Neuron (in vitro differentiated cells): ENCODE results near the gene CBFB.
"Not testable (repeated sequence)": the region's sequence is repeated elsewhere in the genome, so short reads cannot be mapped to it uniquely, and the experiment has no call there.

ENCODE experiments used
- H2AFZ ChIP-seq: one replicate; pipeline ENCODE4 v1.6.1; 2013; ENCODE audit warnings: low read depth, mild to moderate bottlenecking, inconsistent platforms, low read length, moderate library complexity
- H3K27me3 ChIP-seq: one replicate; pipeline ENCODE4 v1.6.1; 2013; ENCODE audit warnings: low read length; ENCODE audit not compliant: insufficient read depth
- H3K36me3 ChIP-seq: one replicate; pipeline ENCODE4 v1.6.1; 2013; ENCODE audit warnings: low read length; ENCODE audit not compliant: insufficient read depth
- H3K4me1 ChIP-seq: one replicate; pipeline ENCODE4 v1.6.1; 2013; ENCODE audit warnings: low read length; ENCODE audit not compliant: insufficient read depth
- H3K4me3 ChIP-seq: 2 replicates; pipeline ENCODE4 v1.5.1; 2013; ENCODE audit warnings: mild to moderate bottlenecking, low read length, moderate library complexity
- H3K9me3 ChIP-seq: one replicate; pipeline ENCODE4 v1.6.1; 2013; ENCODE audit warnings: low read length

The CBFB gene

GRCh38 chr16:67115639-67116038, 86.7 kb downstream of the CBFB start:
- H3K9me3 ChIP-seq = no peaks in the 10 kb centered on the region
- H2AFZ ChIP-seq = no peak overlapping the region
- no peaks in the 10 kb centered on the region for H3K27me3 ChIP-seq
- peaks cover 6% of the 10 kb centered on the region for H3K4me1 ChIP-seq
- H3K36me3 ChIP-seq = peaks cover 15% of the 10 kb centered on the region
- no peak overlapping the region for H3K4me3 ChIP-seq

GRCh38 chr16:67116388-67117311, 87.7 kb downstream of the CBFB start:
- peaks cover 18% of the 10 kb centered on the region for H3K36me3 ChIP-seq

DNA sequence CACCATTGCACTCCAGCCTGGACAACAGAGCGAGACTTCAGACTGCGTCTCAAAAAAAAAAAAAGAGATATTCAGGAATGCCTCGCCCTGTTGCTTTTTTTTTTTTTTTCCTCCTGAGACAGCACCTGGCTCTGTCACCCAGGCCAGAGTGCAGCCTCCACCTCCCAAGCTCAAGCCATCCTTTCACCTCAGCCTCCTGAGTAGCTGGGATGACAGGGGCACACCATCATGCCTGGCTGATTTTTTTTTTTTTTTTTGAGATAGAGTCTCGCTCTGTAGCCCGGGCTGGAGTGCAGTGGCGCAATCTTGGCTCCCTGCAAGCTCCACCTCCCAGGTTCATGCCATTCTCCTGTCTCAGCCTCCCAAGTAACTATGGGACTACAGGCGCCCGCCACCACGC, 88.8 kb downstream of the CBFB start:
- Histone ChIP-seq H3K36me3 (peaks cover 21% of the 10 kb centered on the region), H3K4me1 (no peaks in the 10 kb centered on the region), H3K9me3 (no peaks in the 10 kb centered on the region), H2AFZ (no peak overlapping the region), H3K27me3 (no peaks in the 10 kb centered on the region), H3K4me3 (no peak overlapping the region)

More at GRCh38 chr16:67116388-67117311, 87.7 kb downstream of the CBFB start:
- H3K4me3 ChIP-seq = no peak overlapping the region
- no peaks in the 10 kb centered on the region for H3K27me3 ChIP-seq
- no peaks in the 10 kb centered on the region for H3K9me3 ChIP-seq
- H2AFZ ChIP-seq = no peak overlapping the region
- H3K4me1 ChIP-seq = no peaks in the 10 kb centered on the region

DNA sequence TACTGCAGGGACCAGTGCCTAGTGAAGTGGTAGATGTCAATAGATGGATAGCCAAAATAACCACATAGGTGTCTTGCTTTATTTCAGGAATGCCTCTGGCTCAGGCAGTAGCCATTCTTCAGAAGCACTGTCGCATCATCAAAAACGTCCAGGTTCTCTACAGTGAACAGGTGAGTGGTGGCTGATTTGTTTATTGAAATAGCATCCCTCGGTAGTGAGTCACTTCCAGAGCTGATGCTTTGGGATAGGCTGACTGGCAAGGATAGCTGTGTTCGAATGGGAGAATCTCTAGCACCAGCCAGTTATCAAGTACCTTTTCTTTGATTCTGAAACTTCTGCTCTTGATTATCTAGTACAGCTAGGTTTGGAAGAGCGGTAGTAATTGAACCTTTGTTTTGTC, 91.1 kb downstream of the CBFB start:
- H3K4me1 ChIP-seq = no peaks in the 10 kb centered on the region
- peaks cover 29% of the 10 kb centered on the region for H3K36me3 ChIP-seq

DNA sequence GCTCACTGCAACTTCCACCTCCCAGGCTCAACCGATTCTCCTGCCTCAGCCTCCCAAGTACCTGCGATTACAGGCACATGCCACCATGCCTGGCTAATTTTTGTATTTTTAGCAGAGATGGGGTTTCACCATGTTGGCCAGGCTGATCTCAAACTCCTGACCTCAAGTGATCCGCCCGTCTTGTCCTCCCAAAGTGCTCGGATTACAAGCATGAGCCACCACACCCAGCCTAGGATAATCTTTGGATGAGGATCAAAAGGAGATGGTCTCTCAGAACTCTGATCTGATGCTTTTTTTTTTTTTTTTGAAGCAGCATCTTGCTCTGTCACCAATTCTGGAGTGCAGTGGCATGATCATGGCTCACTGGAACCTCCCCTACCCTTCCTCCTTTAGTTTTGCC, 93.8 kb downstream of the CBFB start:
- not testable (repeated sequence) for H3K4me1 ChIP-seq, H3K27me3 ChIP-seq, H3K9me3 ChIP-seq, H2AFZ ChIP-seq, H3K4me3 ChIP-seq
- H3K36me3 ChIP-seq = peaks cover 39% of the 10 kb centered on the region

More for the DNA sequence above, 91.1 kb downstream of the CBFB start:
- Histone ChIP-seq H3K4me3 (no peak overlapping the region), H2AFZ (no peak overlapping the region), H3K9me3 (no peaks in the 10 kb centered on the region), H3K27me3 (no peaks in the 10 kb centered on the region)

GRCh38 chr16:67128417-67128816, 99.5 kb downstream of the CBFB start:
- no peaks in the 10 kb centered on the region for H3K27me3 ChIP-seq
- H3K9me3 ChIP-seq = no peaks in the 10 kb centered on the region
- no peak overlapping the region for H2AFZ ChIP-seq
- no peaks in the 10 kb centered on the region for H3K4me1 ChIP-seq
- no peak overlapping the region for H3K4me3 ChIP-seq
- H3K36me3 ChIP-seq = peaks cover 53% of the 10 kb centered on the region

DNA sequence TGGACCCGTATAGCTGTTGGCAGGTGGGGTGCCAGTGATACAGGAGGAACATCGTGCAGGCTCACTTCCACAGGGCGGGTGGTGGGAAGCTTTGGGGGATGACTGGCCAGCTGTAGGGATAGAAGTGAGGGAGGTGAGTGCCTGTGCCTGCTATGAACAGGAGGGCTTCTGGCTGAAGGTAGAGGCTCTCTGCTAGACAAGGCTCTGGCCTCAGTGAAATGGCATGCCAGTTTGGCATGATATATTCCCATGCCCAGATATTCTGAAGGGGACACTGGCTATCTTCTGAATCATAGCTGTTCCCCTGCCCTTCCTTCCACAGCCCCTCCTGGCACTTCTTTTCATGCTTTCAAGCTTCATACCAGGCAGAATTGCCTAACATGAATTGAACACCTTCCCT, 99.9 kb downstream of the CBFB start:
- H3K4me1 ChIP-seq = no peaks in the 10 kb centered on the region
- H3K9me3 ChIP-seq = no peaks in the 10 kb centered on the region
- no peak overlapping the region for H2AFZ ChIP-seq
- peaks cover 50% of the 10 kb centered on the region for H3K36me3 ChIP-seq
- H3K27me3 ChIP-seq = no peaks in the 10 kb centered on the region
- H3K4me3 ChIP-seq = no peak overlapping the region

GRCh38 chr16:67129422-67129821, 100.5 kb downstream of the CBFB start:
- Histone ChIP-seq H2AFZ (no peak overlapping the region), H3K4me3 (no peak overlapping the region)

DNA sequence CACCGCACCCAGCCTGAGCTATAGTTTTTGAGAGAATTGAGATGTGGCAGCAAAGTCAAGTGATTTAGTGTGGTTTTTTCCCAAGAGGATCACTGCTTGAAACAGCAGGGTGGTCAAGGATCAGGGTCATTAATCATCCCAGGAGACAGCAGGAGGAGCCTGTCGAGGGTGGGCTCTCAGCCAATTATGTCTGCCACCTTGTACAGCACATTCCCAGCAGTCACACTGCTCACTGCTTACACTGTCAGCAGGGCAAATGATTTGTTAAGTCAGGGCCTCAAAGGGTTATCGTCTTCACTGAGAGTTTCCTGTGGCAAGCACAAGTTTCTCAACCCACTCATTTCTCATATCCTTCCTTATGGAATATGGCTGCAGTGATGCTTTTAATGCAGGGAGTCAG, 108.7 kb downstream of the CBFB start:
- H3K27me3 ChIP-seq = no peaks in the 10 kb centered on the region
- H3K36me3 ChIP-seq = peaks cover 81% of the 10 kb centered on the region
- H3K9me3 ChIP-seq = peaks cover 4% of the 10 kb centered on the region
- H3K4me3 ChIP-seq = no peak overlapping the region
- no peaks in the 10 kb centered on the region for H3K4me1 ChIP-seq
- H2AFZ ChIP-seq = no peak overlapping the region

More at GRCh38 chr16:67129422-67129821, 100.5 kb downstream of the CBFB start:
- Histone ChIP-seq H3K4me1 (no peaks in the 10 kb centered on the region), H3K36me3 (peaks cover 56% of the 10 kb centered on the region), H3K27me3 (no peaks in the 10 kb centered on the region), H3K9me3 (peaks cover 2% of the 10 kb centered on the region)

- no peaks in the 10 kb centered on the region for H3K27me3 ChIP-seq
- H3K36me3 ChIP-seq = peaks cover 90% of the 10 kb centered on the region
- no peak overlapping the region for H3K4me3 ChIP-seq
- peaks cover 2% of the 10 kb centered on the region for H3K9me3 ChIP-seq
- no peak overlapping the region for H2AFZ ChIP-seq
- no peaks in the 10 kb centered on the region for H3K4me1 ChIP-seq
Observed at GRCh38 chr16:67141391-67141790, 112.4 kb downstream of the CBFB start.

GRCh38 chr16:67142342-67142741, 113.4 kb downstream of the CBFB start:
- no peak overlapping the region for H3K4me3 ChIP-seq
- no peaks in the 10 kb centered on the region for H3K27me3 ChIP-seq
- H3K4me1 ChIP-seq = no peaks in the 10 kb centered on the region
- H2AFZ ChIP-seq = no peak overlapping the region
- peaks cover 2% of the 10 kb centered on the region for H3K9me3 ChIP-seq
- peaks cover 96% of the 10 kb centered on the region for H3K36me3 ChIP-seq

DNA sequence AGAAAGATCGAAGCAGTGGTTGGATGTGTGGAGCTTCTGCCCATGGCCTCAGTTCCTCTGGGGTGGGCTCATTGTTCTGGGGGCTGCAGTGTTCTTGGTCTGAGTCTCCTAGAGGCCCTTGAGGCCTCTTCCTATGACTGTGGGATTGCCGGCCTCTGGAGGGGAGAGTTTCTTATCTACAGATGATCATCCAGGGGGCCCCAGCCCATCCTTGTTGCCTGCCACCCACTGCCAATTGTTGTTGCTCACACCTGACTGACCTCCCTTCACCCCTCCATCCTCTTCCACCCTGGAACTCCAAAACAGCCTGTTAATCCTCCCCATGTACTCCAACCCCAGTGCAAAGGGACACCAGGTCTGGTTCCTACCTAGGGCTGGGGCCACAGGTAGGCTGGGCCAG, 116.0 kb downstream of the CBFB start:
- Histone ChIP-seq H3K4me3 (no peak overlapping the region), H3K27me3 (no peaks in the 10 kb centered on the region), H3K9me3 (peaks cover 12% of the 10 kb centered on the region), H3K36me3 (peaks cover 87% of the 10 kb centered on the region), H3K4me1 (no peaks in the 10 kb centered on the region), H2AFZ (no peak overlapping the region)

GRCh38 chr16:67145746-67146145, 116.8 kb downstream of the CBFB start:
- Histone ChIP-seq H3K4me1 (no peaks in the 10 kb centered on the region), H3K27me3 (no peaks in the 10 kb centered on the region), H3K9me3 (peaks cover 12% of the 10 kb centered on the region), H3K4me3 (no peak overlapping the region), H2AFZ (no peak overlapping the region), H3K36me3 (peaks cover 80% of the 10 kb centered on the region)
